Measurements from ENCODE around the gene NKD2.

Gene NKD2

DNA sequence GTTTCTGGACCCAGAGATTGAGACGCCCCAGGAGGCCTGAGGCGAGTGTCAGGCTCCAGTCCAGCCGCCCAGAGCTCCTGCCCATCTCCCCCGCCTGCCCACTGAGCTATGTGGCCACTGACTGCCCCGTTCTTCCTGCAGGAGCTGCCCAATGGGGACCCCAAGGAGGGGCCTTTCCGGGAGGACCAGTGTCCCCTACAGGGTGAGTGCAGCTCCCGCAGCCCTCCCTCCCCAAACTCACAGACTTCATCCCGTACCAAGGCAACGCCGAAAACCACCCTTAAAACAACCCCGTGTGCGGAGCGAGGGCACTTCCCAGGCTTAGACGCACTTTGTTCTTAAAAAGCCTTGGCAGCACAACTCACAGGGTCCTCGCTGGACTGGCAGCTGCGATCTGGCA, 23.4 kb downstream of the NKD2 start:
- no peak for DNase-seq

DNA sequence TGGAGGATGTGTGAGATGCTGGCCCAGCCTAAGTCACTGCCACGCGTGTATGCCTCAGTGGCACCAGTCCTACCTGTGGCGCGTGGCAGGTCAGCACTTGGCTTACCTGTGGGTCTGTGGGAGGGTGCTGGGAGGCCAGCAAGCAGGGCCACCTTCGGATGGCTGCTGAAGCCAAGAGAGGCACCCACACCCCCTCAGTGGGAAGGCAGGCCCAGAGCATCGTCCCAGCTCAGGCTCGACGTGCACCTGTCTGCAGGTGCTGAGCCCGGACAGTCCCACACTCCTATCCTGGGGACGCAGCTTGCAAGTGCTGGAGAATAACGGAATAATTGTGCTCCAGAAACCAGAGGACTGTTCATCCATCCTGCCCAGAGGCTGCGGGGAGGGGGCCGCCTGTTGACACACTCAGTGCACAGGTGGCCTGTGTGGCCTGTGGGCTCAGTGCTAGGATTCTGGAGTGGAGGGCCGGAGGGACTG, 24.0 kb downstream of the NKD2 start:
- DNase-seq: no peak

- DNase-seq: no peak
Observed at GRCh38 chr5:1033178-1033577, 24.6 kb downstream of the NKD2 start.

GRCh38 chr5:1033606-1034420, 25.2 kb downstream of the NKD2 start:
- DNase-seq: no peak

GRCh38 chr5:1034421-1034905, 25.9 kb downstream of the NKD2 start:
- DNase-seq: no peak

- no peak for DNase-seq
Observed at GRCh38 chr5:1034986-1035385, 26.4 kb downstream of the NKD2 start.

DNA sequence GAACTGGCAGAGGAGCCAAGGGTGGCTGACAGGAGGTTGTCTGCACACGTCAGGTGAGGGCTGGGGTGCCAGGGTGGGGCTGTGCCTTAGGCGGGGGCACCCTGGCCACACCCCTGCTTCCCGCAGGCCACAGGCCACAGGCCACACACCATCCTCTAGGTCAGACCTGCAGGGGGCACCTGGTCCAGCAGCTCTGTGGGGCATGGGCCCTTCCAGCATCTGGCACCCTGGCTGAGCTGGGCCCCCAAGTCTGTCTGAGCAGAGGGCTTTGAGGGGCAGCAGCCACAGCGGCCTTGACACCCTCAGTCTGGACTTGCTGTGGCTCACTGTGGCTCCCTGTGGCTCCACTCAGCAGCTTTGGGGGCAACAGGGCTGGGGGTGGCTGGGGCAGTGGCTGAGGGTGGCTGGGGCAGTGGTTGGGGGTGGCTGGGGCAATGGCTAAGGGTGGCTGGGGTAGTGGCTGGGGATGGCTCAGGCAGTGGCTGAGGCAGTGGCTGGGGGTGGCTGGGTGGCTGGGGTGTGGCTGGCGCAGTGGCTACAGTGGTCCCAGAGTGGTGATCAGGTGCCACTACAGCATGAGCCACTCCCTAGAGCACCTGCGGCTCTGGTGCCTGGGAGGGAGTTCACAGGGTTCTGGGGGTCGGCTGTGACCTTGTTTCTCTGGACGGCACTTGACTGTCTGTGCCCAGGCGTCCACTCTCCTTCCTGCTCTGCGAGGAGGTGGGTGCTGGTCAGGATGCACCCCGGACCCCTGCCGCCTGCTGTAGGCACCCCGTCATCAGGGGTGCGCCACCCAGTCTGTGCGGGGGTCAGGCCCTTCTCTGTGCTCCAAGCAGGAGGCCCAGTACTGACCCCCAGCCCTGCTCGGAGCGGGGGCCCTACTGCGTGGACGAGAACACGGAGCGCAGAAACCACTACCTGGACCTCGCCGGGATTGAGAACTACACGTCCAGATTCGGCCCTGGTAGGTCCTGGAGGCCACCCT, 27.1 kb downstream of the NKD2 start:
- no peak for DNase-seq

- DNase-seq: no peak
Observed at GRCh38 chr5:1036504-1037122, 28.0 kb downstream of the NKD2 start.

DNA sequence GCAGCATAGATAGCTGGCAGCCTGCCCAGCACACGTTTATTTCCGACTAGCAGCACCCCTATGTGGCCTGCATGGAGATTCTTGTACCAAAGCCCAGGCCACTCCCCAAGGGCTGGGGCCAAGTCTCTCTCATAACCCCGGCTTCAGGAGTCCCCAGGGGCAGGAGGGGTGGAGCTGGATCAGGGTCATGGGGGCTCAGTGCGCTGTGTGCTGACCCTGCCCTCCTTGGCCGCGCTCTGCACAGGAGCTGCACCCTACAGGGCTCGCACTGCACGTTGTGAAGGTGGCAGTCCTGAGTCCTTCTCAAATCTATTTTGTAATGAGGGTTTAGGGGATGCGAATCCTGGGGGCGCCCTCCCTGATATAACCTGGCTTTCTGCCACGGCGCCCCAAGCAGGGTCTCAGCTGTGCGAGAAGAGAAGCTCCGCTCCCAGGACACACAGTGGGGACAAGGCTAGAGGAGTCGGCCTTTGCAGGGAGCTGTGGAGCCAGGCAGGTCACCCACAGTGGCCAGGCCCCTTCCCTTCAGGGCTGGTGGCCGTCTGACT, 28.6 kb downstream of the NKD2 start:
- no peak for DNase-seq

- no peak for DNase-seq
Observed at GRCh38 chr5:1037671-1038416, 29.2 kb downstream of the NKD2 start.

DNA sequence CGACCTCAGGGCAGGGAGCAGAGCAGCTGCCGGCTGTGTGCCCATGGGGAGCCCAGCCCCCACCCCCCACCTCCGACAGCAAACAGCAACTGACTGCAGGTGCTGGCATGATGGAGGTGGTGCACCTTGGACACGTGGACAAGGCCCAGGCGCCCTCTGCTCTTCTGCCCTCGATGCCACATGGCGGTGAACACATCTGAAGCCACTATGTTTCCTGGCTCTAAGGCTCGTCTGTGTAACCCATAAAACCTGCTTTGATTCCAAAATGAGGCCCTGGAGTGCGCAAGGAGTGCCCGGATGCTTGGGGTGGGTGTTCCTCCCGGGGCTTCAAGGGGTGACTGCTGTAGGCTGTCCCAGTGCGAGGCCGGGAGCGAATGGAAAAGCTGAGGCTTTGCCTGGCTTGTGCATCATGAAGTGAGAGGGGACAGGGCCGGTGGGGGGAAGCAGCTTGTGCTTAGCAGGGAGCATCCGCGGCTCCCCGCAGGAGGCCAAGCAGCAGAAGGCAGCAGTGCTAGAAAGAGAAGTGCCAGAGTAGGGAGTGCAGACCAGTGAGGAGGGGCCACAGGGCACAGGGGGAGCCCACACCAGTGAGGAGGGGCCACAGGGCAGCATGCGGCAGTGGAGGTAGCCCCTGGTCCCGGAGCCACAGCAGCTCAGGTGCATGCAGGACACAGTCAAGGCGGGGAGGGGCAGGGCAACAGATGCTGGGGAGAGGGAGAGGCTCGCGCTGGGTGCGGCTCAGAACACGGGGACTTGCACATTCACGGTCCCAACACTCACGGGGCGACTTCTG, 30.0 kb downstream of the NKD2 start:
- DNase-seq: no peak

DNA sequence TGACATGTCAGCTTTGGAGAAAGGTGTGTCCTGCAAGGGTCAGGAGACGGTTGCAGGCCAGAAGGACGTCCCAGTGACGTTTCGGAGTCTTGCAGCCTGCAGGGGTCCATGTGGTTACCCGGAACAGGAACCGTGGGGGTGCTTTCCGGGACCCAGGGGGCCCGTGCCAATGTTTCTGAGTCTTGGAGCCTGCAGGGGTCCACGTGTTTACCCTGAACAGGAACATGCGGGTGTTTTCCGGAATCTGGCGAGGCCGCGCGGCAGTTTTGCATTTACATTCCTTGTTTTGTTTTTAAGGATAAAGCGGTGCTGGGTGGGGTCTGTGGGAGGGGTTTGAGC, 30.6 kb downstream of the NKD2 start:
- DNase-seq: no peak

DNA sequence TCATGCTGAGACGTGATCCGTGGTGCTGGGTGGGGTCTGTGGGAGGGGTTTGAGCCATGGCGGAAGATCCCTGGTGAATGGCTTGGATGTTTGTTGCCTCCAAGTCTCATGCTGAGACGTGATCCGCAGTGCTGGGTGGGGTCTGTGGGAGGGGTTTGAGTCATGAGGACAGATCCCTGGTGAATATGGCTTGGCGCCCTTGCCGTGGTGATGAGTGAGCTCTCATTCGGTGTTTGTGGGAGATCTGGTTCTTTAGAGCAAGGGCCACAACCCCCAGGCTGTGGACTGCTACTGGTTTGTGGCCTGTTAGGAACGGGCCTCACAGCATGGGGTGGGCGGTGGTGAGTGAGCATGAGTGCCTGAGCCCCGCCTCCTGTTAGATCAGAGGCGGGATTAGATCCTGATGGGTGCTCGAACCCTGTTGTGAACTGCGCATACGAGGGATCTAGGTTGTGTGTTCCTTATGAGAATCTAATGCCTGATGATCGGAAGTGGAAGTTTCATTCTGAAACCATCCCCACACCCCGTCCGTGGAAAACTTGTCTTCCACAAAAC, 31.2 kb downstream of the NKD2 start:
- no peak for DNase-seq

- no peak for DNase-seq
Observed at GRCh38 chr5:1040571-1040970, 32.0 kb downstream of the NKD2 start.

DNA sequence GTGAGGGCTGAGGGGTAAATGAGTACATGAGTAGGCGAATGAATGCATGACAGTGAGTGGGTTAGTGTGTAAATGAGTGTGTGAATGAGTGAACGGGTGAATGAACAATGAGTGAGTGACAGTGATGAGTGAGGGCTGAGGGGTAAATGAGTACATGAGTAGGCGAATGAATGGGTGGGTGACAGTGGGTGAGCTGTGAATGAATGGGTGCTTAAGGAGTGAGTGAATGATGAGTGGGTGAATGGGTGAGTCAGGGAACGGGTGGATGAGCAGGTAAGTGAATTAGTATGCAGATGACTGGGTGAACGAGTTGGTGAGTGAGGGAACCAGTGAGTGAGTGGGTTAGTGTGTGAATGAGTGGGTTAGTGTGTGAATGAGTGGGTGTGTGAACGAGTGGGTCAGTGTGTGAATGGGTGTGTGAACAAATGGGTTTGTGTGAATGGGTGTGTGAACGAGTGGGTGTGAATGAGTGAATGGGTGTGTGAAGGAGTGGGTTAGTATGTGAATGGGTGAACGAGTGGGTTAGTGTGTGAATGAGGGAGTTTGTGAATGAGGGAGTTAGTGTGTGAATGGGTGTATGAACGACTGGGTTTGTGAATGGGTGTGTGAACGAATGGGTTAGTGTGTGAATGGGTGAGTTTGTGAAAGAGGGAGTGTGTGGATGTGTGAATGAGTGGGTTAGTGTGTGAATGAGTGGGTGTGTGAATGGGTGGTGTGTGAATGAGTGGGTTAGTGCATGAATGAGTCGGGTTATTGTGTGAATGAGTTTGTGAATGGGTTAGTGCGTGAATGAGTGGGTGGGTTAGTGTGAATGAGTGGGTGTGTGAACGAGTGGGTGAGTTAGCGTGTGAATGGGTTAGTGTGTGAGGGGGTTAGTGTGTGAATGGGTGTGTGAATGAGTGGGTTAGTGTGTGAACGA, 32.9 kb downstream of the NKD2 start:
- DNase-seq: no peak

- no peak for DNase-seq
Observed at GRCh38 chr5:1042626-1043025, 34.0 kb downstream of the NKD2 start.

GRCh38 chr5:1043327-1043726, 34.7 kb downstream of the NKD2 start:
- no peak for DNase-seq

- DNase-seq: no peak
Observed at GRCh38 chr5:1044117-1044516, 35.5 kb downstream of the NKD2 start.

DNA sequence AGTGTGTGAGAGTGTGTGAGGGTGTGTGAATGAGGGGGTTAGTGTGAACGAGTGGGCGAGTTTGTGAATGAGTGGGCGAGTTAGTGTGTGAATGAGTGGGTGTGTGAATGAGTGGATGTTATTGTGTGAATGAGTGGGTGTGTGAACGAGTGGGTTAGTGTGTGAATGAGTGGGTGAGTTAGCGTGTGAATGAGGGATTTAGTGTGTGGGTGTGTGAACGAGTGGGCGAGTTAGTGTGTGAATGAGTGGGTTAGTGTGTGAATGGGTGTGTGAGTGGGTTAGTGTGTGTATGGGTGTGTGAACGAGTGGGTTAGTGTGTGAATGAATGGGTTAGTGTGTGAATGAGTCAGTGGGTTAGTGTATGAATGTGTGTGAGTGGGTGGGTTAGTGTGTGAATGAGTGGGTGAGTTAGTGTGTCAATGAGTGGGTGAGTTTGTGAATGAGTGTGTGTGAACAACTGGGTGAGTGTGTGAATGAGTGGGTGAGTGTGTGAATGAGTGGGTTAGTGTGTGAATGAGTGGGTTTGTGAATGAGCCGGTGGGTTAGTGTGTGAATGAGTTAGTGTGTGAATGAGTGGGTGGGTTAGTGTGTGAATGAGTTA, 37.5 kb downstream of the NKD2 start:
- DNase-seq: no peak

Measured in NCI-H526 treated with DMSO at 0.1 percent for 48 hours (cell line).